DND-41 (cell line): ENCODE results near the gene STXBP4.

ENCODE experiments used
- EZH2 ChIP-seq: IDR thresholded peaks from 3 replicates; pipeline ENCODE4 v1.6.1; 2012; ENCODE audit warnings: borderline replicate concordance, low read depth, mild to moderate bottlenecking, moderate library complexity, low read length, inconsistent platforms; ENCODE audit not compliant: severe bottlenecking
- TF ChIP-seq, protein P1 (sequence below): IDR thresholded peaks from 2 replicates; pipeline ENCODE4 v1.5.1; 2012; ENCODE audit warnings: borderline replicate concordance, low read length, moderate library complexity, mild to moderate bottlenecking; ENCODE audit not compliant: poor library complexity, severe bottlenecking; ENCODE audit errors: extremely low read depth

DNA sequence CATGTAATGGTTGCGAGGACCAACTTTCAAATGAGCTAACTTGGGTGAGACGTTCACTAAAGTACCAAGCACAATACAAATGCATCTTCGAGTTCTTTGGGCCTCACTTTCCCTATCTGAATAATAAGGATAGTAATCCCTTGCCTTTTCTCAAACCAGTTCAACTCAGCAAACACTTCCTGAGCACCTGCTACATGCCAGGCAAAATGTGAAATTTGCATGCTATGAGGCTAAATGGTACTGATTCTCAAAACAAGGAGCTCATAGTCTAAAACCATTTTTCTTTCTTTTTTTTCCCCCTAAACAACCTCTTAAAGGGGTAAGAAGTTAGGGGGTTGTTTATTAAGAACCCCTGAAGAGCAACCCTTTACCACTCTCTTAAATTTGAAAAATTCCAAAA lies 194.8 kb downstream of the STXBP4 start:
- TF ChIP-seq, protein P1, sequence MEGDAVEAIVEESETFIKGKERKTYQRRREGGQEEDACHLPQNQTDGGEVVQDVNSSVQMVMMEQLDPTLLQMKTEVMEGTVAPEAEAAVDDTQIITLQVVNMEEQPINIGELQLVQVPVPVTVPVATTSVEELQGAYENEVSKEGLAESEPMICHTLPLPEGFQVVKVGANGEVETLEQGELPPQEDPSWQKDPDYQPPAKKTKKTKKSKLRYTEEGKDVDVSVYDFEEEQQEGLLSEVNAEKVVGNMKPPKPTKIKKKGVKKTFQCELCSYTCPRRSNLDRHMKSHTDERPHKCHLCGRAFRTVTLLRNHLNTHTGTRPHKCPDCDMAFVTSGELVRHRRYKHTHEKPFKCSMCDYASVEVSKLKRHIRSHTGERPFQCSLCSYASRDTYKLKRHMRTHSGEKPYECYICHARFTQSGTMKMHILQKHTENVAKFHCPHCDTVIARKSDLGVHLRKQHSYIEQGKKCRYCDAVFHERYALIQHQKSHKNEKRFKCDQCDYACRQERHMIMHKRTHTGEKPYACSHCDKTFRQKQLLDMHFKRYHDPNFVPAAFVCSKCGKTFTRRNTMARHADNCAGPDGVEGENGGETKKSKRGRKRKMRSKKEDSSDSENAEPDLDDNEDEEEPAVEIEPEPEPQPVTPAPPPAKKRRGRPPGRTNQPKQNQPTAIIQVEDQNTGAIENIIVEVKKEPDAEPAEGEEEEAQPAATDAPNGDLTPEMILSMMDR, result no peak
- TF ChIP-seq EZH2, result no peak
